IMR-90 (cell line): Measurements from ENCODE around the gene KCP.

Experiments used
- CEBPB ChIP-seq: IDR thresholded peaks from 2 replicates; pipeline ENCODE4 v1.6.1; 2012; ENCODE audit warnings: low read depth, low read length, improper control_type of control experiment
- CTCF ChIP-seq: conservative IDR thresholded peaks from 2 replicates; pipeline ENCODE4 v1.5.1; 2012; ENCODE audit warnings: mild to moderate bottlenecking, low read depth, low read length, improper control_type of control experiment
- MAFK ChIP-seq: IDR thresholded peaks from 2 replicates; pipeline ENCODE4 v1.6.1; 2012; ENCODE audit warnings: low read depth, low read length, improper control_type of control experiment
- MXI1 ChIP-seq: IDR thresholded peaks from 2 replicates; pipeline ENCODE4 v1.6.1; 2012; ENCODE audit warnings: low read depth, mild to moderate bottlenecking, low read length, moderate library complexity, borderline replicate concordance
- POLR2A ChIP-seq: IDR thresholded peaks from 2 replicates; pipeline ENCODE4 v1.6.1; 2012; ENCODE audit warnings: mild to moderate bottlenecking, low read depth, low read length
- RAD21 ChIP-seq: IDR thresholded peaks from 2 replicates; pipeline ENCODE4 v1.6.1; 2012; ENCODE audit warnings: low read length, improper control_type of control experiment
- RCOR1 ChIP-seq: IDR thresholded peaks from 2 replicates; pipeline ENCODE4 v1.6.1; 2012; ENCODE audit warnings: mild to moderate bottlenecking, low read length, improper control_type of control experiment; ENCODE audit not compliant: insufficient replicate concordance
- SMC3 ChIP-seq: fragments of 150-350 bp; IDR thresholded peaks from 2 replicates; pipeline ENCODE4 v1.6.1; 2016; ENCODE audit warnings: low read depth, mild to moderate bottlenecking, antibody characterized with exemption, low read length, moderate library complexity
- USF2 ChIP-seq: fragments of 150-350 bp; IDR thresholded peaks from 2 replicates; pipeline ENCODE4 v1.6.1; 2017; ENCODE audit warnings: mild to moderate bottlenecking, antibody characterized with exemption, low read length, low read depth

- TF ChIP-seq SMC3 (no peak), CTCF (no peak), POLR2A (no peak), MXI1 (no peak), RCOR1 (no peak), CEBPB (no peak), MAFK (no peak), RAD21 (no peak), USF2 (no peak)
Observed at GRCh38 chr7:128917122-128917521, 6.6 kb upstream of the KCP start.
